IPS-20b (cell line): Measurements from ENCODE around the gene RFPL4A.
"Not testable (repeated sequence)": the region's sequence is repeated elsewhere in the genome, so short reads cannot be mapped to it uniquely, and the experiment has no call there.

ENCODE experiments used
- H3K27ac ChIP-seq: one replicate; pipeline ENCODE4 v1.5.1; 2013; ENCODE audit warnings: low read length
- H3K27me3 ChIP-seq: 2 replicates; pipeline ENCODE4 v1.6.1; 2013; ENCODE audit warnings: mild to moderate bottlenecking, low read length, inconsistent platforms; ENCODE audit not compliant: insufficient read depth
- H3K36me3 ChIP-seq: 2 replicates; pipeline ENCODE4 v1.6.1; 2013; ENCODE audit warnings: low read depth, mild to moderate bottlenecking, inconsistent platforms, low read length, moderate library complexity; ENCODE audit not compliant: insufficient read depth
- H3K4me1 ChIP-seq: 2 replicates; pipeline ENCODE4 v1.6.1; 2013; ENCODE audit warnings: mild to moderate bottlenecking, control low read depth, inconsistent platforms, low read length, moderate library complexity; ENCODE audit not compliant: insufficient read depth
- H3K4me3 ChIP-seq: 2 replicates; pipeline ENCODE4 v1.5.1; 2013; ENCODE audit warnings: mild to moderate bottlenecking, low read length, inconsistent platforms
- H3K9ac ChIP-seq: 2 replicates; pipeline ENCODE4 v1.6.1; 2013; ENCODE audit warnings: low read depth, mild to moderate bottlenecking, inconsistent platforms, low read length, moderate library complexity
- H3K9me3 ChIP-seq: 2 replicates; pipeline ENCODE4 v1.6.1; 2013; ENCODE audit warnings: mild to moderate bottlenecking, low read depth, low read length, inconsistent platforms; ENCODE audit not compliant: insufficient read depth

Gene RFPL4A

GRCh38 chr19:55750715-55751114 lies 8.2 kb upstream of the RFPL4A start:
- Histone ChIP-seq H3K9ac (no peak overlapping the region), H3K4me3 (no peak overlapping the region), H3K27ac (no peak overlapping the region), H3K36me3 (no peaks in the 10 kb centered on the region), H3K4me1 (no peaks in the 10 kb centered on the region), H3K9me3 (peaks cover 89% of the 10 kb centered on the region), H3K27me3 (no peaks in the 10 kb centered on the region)

GRCh38 chr19:55753401-55753800 lies 5.5 kb upstream of the RFPL4A start:
- no peak overlapping the region for H3K9ac ChIP-seq
- no peaks in the 10 kb centered on the region for H3K4me1 ChIP-seq
- H3K27me3 ChIP-seq: no peaks in the 10 kb centered on the region
- H3K4me3 ChIP-seq: no peak overlapping the region
- H3K36me3 ChIP-seq: no peaks in the 10 kb centered on the region
- peaks cover 80% of the 10 kb centered on the region for H3K9me3 ChIP-seq
- H3K27ac ChIP-seq: no peak overlapping the region

GRCh38 chr19:55756808-55757207 lies 2.1 kb upstream of the RFPL4A start:
- H3K9me3 ChIP-seq: peaks cover 69% of the 10 kb centered on the region
- not testable (repeated sequence) for H3K9ac ChIP-seq, H3K4me1 ChIP-seq, H3K36me3 ChIP-seq, H3K27ac ChIP-seq, H3K4me3 ChIP-seq, H3K27me3 ChIP-seq

GRCh38 chr19:55766466-55766865 lies 7.6 kb downstream of the RFPL4A start:
- peaks cover 63% of the 10 kb centered on the region for H3K9me3 ChIP-seq
- H3K36me3 ChIP-seq: no peaks in the 10 kb centered on the region
- no peak overlapping the region for H3K27ac ChIP-seq
- H3K4me3 ChIP-seq: no peak overlapping the region
- H3K27me3 ChIP-seq: no peaks in the 10 kb centered on the region
- H3K4me1 ChIP-seq: no peaks in the 10 kb centered on the region
- no peak overlapping the region for H3K9ac ChIP-seq

- H3K27ac ChIP-seq, H3K9ac ChIP-seq, H3K4me1 ChIP-seq, H3K4me3 ChIP-seq, H3K36me3 ChIP-seq, H3K27me3 ChIP-seq: not testable (repeated sequence)
- H3K9me3 ChIP-seq: peaks cover 72% of the 10 kb centered on the region
These were observed 9.9 kb downstream of the RFPL4A start, which contains the start of gene RFPL4AL1 for GRCh38 chr19:55768818-55769217. RFPL4AL1 (plus strand) TSS chr19:55769118; CDS start chr19:55771805, 2,687 bp downstream.

- H3K4me1 ChIP-seq, H3K9ac ChIP-seq, H3K4me3 ChIP-seq, H3K27ac ChIP-seq, H3K27me3 ChIP-seq, H3K36me3 ChIP-seq: not testable (repeated sequence)
- H3K9me3 ChIP-seq: peaks cover 67% of the 10 kb centered on the region
These were observed 10.7 kb downstream of the RFPL4A start for GRCh38 chr19:55769632-55770031.

GRCh38 chr19:55777528-55777927 lies 18.6 kb downstream of the RFPL4A start:
- Histone ChIP-seq H3K9me3 (peaks cover 64% of the 10 kb centered on the region), H3K36me3 (no peaks in the 10 kb centered on the region), H3K4me3 (no peak overlapping the region), H3K27ac (no peak overlapping the region), H3K4me1 (no peaks in the 10 kb centered on the region), H3K9ac (no peak overlapping the region), H3K27me3 (no peaks in the 10 kb centered on the region)

GRCh38 chr19:55778331-55778730 lies 19.4 kb downstream of the RFPL4A start:
- H3K9ac ChIP-seq: no peak overlapping the region
- no peaks in the 10 kb centered on the region for H3K4me1 ChIP-seq
- no peak overlapping the region for H3K4me3 ChIP-seq
- peaks cover 70% of the 10 kb centered on the region for H3K9me3 ChIP-seq
- H3K36me3 ChIP-seq: no peaks in the 10 kb centered on the region
- H3K27me3 ChIP-seq: no peaks in the 10 kb centered on the region
- no peak overlapping the region for H3K27ac ChIP-seq

GRCh38 chr19:55781112-55781511 lies 22.2 kb downstream of the RFPL4A start:
- no peak overlapping the region for H3K4me3 ChIP-seq
- H3K27me3 ChIP-seq: no peaks in the 10 kb centered on the region
- no peak overlapping the region for H3K9ac ChIP-seq
- H3K4me1 ChIP-seq: no peaks in the 10 kb centered on the region
- no peaks in the 10 kb centered on the region for H3K36me3 ChIP-seq
- no peak overlapping the region for H3K27ac ChIP-seq
- peaks cover 82% of the 10 kb centered on the region for H3K9me3 ChIP-seq

- Histone ChIP-seq H3K27me3 (no peaks in the 10 kb centered on the region), H3K4me1 (no peaks in the 10 kb centered on the region), H3K4me3 (no peak overlapping the region), H3K36me3 (no peaks in the 10 kb centered on the region), H3K9me3 (peaks cover 85% of the 10 kb centered on the region), H3K27ac (no peak overlapping the region), H3K9ac (no peak overlapping the region)
These were observed 36.1 kb downstream of the RFPL4A start for GRCh38 chr19:55795021-55795420.

GRCh38 chr19:55801416-55801815 lies 42.5 kb downstream of the RFPL4A start:
- no peaks in the 10 kb centered on the region for H3K27me3 ChIP-seq
- H3K4me1 ChIP-seq: no peaks in the 10 kb centered on the region
- H3K9me3 ChIP-seq: peaks cover 88% of the 10 kb centered on the region
- no peak overlapping the region for H3K27ac ChIP-seq
- H3K9ac ChIP-seq: no peak overlapping the region
- no peaks in the 10 kb centered on the region for H3K36me3 ChIP-seq
- no peak overlapping the region for H3K4me3 ChIP-seq

- no peaks in the 10 kb centered on the region for H3K27me3 ChIP-seq
- peaks cover 89% of the 10 kb centered on the region for H3K9me3 ChIP-seq
- no peak overlapping the region for H3K4me3 ChIP-seq
- H3K27ac ChIP-seq: no peak overlapping the region
- no peak overlapping the region for H3K9ac ChIP-seq
- H3K4me1 ChIP-seq: no peaks in the 10 kb centered on the region
- H3K36me3 ChIP-seq: no peaks in the 10 kb centered on the region
These were observed 43.4 kb downstream of the RFPL4A start for GRCh38 chr19:55802281-55802680.
